Activated T-cell treated with anti-CD3 and anti-CD28 coated beads, Interleukin-2, amount 50 U/mL, for 1 hour (primary cell): Measurements from ENCODE around the gene SHISA9.

ENCODE experiments used
- DNase-seq: peaks from one replicate; pipeline ENCODE4 v3.0.0-alpha.2; 2020

The SHISA9 gene

DNA sequence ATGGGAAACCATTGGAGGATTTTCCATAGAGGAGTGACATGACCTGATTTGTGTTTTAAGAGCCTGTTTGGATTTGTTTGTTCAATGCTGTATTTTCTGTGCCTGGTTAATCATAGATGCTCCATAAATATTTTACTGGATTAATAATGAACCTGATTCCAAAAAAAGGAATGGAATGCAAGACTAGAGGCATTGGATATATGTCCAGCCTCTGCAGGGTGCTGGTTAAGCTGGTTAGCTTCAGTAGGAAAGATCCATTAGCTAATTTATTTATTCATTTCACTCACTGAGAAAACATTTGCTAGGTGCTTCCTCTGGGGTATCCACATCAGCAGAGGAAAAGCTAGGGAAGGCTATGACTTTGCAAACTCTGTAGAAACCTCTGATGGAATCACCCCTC is 57.7 kb downstream of the SHISA9 start:
- DNase-seq, result no peak

DNA sequence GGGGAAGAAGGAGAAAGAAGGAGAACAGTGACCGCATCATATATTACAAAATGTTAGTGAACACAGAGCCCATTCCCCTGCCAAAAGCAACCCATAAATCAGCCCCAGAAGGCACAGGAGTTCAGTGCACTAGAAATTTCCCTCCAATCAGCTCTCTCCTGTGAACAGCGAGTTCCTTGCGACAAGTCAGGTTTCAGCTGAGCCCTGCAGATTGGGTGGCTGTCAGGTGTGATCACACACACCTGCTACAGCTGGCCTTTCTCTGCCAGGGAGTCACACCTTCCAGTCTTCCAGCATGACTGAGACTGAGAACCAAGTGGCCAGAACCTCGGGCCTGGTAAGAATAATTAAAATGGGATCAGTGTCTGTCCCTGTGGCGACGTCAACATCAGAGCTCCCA is 60.2 kb downstream of the SHISA9 start:
- no peak for DNase-seq

DNA sequence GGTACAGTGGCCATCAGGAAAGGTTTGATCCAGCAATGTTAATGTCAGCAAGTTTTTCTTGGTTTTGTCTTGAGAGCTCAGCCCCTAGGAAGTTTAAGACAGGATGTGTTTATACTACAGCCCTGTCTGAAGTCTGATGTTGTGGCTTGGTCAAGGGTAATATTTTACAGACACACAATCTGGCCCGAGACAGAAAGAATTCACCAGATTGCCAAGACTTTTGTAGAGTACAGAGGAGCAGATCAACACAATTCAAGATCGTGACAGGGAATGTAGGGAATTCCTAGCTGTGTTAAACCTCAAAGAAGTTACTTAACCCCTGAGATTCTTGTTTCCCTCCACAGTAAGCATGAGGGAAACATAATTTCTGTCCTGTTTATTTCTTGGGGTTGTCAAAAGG is 63.1 kb downstream of the SHISA9 start:
- DNase-seq, result no peak

DNA sequence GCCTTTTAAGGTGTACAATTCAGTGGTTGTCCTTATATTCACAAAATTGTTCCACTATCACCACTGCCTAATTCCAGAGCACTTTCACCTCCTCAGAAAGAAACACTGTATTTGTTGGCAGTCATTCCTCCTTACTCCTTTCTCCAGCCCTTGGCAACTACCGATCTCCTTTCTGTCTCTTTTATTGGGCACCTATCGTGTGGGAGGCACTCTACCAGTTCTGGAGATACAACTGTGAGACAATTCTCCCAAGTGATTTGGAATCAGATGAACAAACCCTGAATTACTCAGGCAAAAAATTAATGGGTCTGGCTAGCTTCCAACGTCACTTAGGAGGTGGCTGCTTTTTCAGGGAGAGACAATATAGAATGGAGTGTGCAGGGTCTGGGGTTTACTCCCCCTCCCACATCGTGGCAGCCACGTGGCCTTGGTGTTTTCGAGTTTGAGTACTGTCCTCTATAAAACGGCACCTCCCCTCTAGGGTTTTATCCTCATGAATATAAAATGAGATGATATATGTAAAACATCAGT is 63.9 kb downstream of the SHISA9 start:
- no peak for DNase-seq

DNA sequence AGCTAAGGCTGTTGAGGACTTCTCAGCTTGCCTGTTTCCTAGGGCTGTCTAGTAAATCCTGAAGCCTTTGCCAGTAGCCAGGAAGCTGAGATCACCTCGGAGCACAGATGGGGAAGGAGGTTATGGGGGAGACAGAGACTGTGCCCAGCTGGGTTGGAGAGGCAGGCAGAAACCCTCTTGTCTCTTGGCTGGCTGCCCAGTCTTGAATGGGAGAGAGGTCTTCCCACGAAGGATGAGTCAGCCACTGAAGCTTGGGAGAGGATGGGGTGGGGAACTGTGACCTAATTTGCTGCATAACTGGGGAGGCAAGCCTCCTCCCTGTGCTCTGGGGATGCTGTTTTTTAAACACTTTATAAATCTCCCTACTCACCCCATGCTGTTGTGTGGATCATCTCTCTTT is 69.8 kb downstream of the SHISA9 start:
- DNase-seq, result no peak

DNA sequence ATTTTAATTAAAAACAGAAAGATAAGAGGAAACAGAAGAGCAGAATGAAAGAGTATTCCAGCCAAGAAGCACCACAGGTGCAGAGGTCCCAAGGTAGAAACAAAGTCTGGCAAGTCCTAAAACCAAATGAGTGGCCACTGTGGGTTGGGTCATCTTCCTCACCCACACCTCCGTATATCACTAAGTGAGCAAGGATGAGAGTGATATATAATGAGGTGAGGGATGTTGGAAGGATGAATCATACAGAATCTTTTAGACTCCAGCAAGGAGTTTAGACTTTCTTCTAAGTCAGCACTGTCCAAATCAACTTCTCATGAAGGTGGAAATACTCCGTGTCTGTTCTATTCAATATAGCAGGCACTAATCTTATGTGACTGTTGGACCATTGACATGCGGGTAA is 70.8 kb downstream of the SHISA9 start:
- DNase-seq, result no peak

DNA sequence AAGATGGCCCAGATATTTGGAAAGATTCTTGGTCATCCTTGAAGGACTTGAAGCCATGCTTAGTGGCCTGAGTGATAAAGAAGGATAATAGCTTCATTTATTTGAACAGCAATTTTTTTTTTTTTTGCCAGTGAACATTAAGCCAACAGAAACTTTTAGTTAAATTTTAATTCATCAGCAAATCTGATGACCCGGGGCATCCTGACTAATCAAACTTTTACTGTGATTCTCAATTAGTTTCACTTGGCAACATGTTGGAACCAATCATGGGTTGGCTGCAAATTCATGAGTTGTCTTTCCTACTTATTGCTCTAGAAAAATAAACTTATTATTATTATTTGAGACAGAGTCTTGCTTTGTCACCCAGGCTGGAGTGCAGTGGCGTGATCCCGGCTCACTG is 74.4 kb downstream of the SHISA9 start:
- no peak for DNase-seq

DNA sequence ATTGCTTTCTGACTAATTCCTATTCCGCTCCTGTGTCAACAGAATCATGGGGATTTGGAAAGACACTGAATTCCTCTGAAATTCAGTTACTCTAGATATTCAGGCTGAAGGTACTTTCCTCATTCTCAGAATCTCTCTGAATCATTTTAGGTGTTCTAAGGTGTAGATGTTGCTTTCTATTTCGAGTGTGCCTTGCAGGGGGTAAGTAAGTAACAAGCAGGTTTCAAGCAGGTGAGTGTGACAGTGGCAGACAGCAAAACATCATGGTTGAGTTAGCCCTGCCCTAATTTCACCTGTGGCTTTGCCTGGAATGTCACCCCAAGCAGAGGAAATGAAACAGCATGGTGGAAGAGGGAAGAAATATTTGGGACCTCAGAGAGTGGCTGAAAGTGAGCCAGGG is 75.1 kb downstream of the SHISA9 start:
- no peak for DNase-seq

DNA sequence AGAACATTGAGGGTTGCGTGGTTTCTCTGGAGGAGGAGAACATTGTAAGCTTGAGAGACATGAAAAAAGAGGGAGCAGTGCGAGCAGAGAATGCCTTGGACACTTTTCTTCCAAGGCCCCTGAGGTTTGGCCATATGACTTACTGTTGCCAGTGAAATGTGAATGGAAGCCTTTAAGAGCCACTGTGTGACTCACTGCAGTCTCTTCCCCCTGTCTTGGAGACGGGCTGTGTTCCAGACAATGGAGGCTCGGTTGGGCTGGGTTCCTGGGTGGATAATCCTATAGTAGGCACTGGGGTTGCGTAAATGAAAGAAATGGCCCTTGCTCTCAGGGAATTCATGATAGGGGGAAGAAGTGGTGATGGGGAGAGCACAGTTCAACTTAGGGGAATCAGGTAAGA is 75.5 kb downstream of the SHISA9 start:
- no peak for DNase-seq

DNA sequence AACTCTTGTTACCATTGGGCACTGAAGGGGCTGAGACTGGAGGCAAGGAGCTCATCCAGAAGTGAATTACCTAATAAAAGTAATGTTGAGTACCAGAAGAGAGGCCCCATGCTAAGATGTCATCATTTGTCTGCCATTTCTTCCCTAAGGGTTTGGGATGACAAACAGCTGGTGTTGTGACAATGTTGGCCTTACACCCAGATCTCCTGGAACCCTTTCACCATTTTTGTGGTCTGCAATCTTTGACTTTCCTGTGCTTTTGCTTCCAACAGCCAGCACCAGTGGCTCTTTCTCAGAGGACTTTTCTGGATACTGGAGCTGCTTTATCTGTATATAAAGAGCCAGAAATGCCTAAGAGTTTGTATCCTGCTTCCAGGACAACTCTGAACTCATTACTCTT is 84.1 kb downstream of the SHISA9 start:
- no peak for DNase-seq

DNA sequence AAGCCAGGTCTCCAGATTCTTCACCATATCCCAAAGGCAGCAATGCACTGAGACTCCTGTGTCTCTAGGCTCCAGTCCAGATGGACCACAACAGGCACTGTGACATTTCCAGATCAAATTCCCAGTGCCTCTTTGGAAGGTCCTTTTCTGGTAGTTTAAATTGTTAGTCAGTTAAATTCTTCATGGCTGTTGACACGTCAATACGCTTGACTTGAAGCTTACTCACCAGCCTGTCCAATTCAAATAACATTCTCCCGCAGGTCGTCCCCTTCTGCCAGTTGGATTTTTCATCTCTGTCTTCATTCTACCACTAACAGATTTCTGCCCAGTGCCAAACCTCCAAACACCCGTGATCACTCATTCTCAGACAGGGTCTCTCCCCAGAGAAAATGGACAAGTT is 86.7 kb downstream of the SHISA9 start:
- no peak for DNase-seq

DNA sequence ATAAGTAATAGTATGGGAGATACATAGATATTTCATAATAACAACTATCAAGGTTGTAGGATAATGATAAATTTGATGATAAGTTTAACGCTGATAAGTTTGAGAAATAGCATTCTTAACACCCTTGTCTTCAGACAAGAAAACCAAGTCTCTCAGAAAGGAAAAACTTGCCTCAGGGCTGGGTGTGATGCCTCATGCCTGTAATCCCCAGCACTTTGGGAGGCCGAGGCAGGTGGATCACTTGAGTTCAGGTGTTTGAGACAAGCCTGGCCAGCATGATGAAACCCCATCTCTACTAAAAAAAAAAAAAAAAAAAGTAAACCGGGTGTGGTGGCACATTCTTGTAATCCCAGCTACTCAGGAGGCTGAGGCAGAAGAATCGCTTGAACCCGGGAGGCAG is 90.7 kb downstream of the SHISA9 start:
- DNase-seq, result no peak

DNA sequence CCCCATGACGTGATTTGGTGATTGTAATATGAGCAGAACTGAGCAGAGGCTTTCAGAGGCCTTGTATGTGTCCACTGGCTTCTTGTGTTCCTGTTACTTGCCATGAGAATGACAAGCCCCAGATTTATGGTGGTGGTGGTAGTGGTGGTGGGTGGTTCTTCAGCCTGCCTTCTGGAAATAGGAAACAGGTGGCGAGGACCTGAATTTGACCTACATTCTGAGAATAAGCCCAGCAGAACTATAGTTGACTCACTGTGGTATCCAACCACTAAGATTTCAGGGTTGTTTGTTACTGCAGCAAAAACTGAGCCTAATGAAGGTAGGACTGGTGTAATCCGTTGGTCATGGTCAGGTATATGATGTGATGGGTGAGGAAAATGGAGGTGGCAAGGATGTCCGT is 93.0 kb downstream of the SHISA9 start:
- DNase-seq, result no peak

DNA sequence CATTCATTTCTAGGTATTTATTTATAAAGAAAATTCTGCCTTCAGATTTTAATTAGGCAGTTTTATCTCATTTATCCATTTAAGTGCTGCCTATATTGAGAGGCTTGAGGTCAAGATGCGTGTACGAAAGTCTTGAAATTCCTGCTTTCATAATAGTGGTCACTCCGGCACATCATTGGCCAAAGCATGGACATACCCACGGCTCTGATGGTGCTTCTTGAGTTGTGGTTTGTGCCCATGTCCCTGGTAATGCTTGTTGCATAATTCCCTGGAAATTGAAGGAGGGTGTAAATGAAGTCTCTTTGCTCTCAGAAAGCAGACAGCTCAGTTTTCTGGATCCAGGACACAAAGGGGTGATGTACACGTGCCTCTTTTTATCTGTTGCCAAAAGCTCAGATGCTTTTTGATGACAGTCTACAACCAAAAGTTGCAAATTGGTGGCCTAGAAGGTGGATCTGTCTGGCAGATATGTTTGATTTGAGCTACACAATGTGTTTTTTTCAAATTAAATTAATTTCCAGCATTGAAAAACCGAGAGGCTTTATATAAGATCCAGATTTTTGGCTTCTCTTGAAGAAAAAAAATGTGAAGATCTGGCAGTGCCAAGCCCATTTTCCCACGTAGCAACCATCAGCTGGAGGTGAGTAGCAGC is 94.4 kb downstream of the SHISA9 start:
- DNase-seq, result no peak

DNA sequence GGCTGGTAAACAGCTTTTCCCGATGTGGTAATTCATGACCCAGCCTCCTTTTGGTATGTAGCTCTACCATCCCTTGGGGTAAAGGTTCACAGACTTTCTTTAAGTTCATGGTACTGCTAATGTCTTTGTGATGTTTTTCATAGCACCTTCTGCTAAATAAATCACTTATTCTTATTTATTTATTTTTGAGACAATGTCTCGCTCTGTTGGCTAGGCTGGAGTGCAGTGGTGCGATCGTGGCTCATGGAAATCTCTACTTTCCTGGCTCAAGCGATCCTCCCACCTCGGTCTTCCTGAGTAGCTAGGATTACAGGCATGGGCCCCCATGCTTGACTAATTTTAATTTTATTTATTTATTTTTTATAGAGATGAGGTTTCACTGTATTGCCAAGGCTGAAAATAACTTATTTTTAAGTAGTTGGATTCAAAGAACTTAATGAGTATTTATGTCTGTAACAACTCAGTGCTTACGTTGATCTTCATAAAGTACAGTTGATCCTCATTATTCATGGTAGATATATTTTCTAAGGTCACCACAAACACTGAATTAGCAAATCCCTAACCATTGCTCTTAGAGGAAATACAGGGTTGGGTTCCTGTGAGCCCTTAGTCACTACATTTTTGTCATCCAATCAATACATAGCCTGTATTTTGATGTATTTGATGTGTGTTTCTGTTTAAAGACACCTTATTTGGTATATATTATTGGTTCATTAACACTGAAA is 97.1 kb downstream of the SHISA9 start:
- no peak for DNase-seq

DNA sequence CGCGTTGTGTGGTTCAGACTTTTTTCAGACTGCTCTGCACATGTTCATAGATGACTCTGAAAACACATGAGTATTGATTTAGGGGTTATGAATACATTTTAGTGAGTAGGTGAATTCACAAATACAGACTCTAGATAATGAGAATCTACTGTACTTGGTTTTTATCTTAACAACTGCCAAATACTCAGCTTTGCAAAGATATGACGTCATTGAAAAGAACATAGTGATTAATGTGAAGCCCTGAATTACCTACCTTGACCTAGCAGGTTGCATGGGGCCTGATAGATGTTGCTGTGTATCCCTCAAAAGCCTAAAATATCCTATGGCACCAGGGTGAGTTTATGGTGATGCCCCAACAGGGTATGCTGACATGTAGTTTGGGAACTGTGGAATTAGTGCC is 98.0 kb downstream of the SHISA9 start:
- DNase-seq, result no peak

DNA sequence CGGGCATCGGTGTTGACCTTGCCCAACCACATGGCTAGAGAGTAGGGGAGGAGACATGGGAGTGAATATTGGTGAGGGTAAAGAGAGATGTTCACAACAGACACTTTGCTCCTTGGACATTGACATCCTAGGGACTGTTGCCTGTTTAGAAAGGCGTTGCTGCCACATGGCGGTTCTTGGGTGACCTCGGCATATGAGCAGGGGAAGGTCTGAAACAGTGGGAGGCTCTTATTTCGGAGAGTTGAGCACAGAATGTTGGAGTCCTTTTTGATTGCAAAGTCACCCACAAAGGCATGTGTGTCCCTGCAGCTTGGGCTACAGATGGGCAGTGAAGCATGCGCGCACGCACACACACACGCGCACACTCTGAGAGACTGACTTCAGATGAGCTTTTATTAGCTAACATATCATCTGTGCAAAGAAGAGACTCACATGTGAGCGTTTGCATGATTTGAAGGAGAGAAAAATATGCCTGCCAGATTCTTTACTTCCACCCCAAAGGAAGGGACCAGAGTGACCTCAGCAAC is 104.4 kb downstream of the SHISA9 start:
- no peak for DNase-seq

DNA sequence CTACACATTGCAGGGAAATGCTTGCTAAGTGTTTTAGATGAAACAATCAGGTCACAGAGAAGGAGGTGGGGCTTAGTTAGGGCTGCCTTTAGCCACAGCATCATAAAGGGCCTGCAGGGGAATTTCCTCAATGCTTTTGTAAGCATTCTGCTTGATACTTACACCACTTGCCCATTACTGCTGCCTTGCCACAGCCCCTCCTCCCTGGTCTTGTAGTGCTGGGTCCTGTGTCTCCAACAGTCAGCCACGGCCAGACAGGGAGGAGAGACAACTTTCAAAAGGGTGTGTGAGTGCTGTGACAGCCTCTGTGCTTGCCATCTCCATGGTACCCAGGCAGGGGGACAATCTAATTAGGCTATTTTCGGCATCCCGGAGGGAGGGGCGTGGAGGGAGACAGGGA is 111.2 kb downstream of the SHISA9 start:
- DNase-seq, result no peak

DNA sequence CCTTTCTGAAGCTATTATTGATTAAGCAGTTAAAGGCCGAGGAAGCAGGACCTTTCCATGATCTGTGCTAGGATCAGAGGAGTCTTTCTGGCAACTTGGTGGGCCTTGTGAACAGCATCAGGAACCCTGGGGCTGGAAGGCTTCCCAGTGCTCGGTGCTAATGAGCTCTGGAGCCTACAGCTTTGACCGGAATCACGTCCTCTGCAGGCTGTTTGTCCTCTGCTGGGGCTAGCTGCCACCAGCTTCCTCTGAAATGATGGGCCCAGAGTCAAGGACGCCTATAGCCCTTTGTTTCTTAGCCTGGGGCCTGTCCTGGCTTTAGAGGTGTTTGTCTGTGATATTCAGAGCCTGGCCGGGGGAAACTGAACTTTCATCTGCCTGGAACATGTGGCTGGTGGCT is 111.6 kb downstream of the SHISA9 start:
- DNase-seq, result no peak

DNA sequence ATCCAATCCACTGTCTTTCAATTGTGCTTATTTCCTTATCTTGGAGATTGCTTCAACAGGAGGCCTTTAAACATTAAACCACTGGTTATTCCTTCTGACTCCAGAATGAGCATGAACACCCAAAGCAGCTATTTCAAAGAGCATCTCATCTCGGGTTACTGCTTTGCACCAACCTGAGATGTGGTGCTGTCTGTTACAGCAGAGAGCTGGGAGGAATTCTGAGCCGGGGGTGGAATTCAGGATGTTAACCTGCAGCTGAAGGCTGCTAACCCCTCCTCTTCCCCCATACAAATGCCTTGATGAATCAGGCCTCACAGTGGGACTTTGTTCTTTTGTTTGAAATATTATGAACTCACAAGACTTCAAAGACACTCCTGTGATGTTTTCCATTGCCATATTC is 113.1 kb downstream of the SHISA9 start:
- no peak for DNase-seq

DNA sequence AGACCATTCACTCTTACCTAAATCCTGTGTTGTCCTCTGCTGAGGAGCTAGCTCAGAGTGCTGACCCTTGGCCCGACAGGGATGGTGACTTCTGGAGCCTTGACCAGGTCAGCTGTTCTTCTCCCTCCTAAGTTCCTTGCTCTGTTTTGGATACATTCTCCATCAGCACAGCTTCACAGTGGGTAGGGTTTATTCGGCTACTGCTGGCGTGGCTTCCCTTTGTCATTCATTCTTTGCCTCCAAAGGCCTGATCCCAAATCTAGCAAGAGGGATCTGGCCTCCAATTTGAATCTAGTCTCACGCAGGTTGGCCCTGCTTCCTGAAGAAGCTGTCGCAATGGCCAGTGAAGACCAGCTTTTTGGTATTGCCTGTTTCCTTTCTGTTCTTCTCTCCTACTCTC is 116.6 kb downstream of the SHISA9 start:
- no peak for DNase-seq

DNA sequence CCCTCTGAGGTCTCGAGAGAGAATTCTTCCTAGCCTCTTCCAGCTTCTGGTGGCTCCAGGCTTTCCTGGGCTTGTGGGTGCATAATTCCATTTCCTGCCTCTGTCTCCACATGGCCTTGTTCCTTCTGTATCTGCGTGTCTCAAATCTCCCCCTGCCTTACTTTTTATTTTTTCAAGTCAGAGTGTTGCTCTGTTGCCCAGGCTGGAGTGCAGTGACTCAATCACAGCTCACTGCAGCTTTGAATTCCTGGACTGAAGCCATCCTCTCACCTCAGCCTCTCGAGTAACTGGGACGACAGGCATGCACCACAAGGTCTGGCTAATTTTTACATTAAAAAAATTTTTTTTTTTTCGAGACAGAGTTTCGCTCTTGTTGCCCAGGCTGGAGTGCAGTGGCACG is 120.6 kb downstream of the SHISA9 start:
- no peak for DNase-seq

DNA sequence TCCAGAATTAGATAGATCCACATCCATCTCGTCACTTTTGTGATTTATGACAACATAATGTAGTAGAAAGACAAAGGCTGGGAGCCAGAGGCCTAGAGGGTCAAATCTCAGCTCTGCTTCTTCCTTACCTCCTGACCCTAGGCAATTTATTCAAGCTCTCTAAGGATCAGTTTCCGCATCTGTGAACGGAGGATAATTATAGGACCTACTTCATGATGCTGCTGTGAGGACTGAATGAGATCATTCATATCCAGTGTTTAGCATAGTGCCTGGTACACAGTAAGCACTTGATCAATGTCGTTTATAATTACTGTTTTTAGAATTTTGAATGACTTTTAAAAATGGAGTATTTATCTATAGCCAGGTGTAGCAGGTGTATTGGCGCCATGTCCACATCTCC is 128.4 kb downstream of the SHISA9 start:
- no peak for DNase-seq

DNA sequence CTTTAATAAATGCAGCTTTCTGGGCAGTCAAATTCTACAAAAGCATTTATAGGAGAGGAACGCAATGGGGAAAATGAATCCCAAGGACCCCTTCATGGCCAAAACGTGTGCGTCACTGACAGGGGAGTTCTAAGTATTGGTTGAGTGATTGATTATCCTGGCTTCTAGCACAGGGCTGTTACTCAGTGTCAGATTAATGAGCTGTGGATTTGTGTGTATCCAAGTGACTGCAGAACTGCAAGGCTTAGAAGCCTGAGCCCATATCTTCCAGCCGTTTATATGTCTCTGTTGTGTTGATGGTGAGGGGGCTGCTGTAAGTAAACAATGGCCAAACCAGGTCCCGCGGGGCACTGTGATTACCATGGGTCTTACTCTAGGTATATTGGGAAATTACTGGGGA is 129.4 kb downstream of the SHISA9 start:
- DNase-seq, result no peak

DNA sequence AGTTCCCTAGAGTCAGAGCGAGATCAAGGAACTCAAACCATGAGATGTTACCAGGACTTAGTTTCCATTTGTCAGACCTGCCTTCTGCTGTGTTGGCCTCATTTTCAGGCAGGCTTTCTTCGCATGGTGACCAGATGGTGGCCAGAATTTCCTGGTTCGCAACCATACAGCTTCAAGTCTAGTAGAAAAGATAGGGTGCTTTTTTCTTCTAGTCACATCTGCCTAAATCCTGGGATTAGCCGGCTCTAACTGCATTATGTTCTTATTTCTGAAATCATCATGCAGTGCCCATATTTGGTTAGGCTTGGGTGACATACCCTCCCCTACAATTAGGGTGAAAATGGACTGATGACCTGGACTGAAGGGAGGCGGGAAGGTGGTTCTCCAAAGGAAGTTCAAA is 131.5 kb downstream of the SHISA9 start:
- DNase-seq, result no peak
